HepG2 (cell line): ENCODE data around the gene OVOL2. TPM values are rescaled to one million over a fixed set of nuclear protein-coding genes. Genes with fewer than 3 reads are reported as not detected.

Source experiments
- AKAP8 ChIP-seq: sonication (generic); formaldehyde crosslinking; IDR thresholded peaks from 2 replicates; pipeline ENCODE4 v1.5.1; 2020; ENCODE audit warnings: mild to moderate bottlenecking, missing genetic modification reagents
- GTF3A ChIP-seq: sonication (generic); formaldehyde crosslinking; conservative IDR thresholded peaks from 2 replicates; pipeline ENCODE4 v1.4.0; 2020; ENCODE audit warnings: mild to moderate bottlenecking, missing genetic modification reagents
- KLF13 ChIP-seq: sonication (generic); formaldehyde crosslinking; IDR thresholded peaks from 2 replicates; pipeline ENCODE4 v1.4.0; 2020; ENCODE audit warnings: mild to moderate bottlenecking, missing genetic modification reagents
- MEIS2 ChIP-seq: sonication (generic); formaldehyde crosslinking; IDR thresholded peaks from 2 replicates; pipeline ENCODE4 v1.9.0; 2021; ENCODE audit warnings: mild to moderate bottlenecking, missing genetic modification reagents
- NFAT5 ChIP-seq: sonication (generic); formaldehyde crosslinking; IDR thresholded peaks from 2 replicates; pipeline ENCODE4 v1.4.0; 2020; ENCODE audit warnings: missing genetic modification reagents
- SALL2 ChIP-seq: sonication (generic); formaldehyde crosslinking; IDR thresholded peaks from 2 replicates; pipeline ENCODE4 v1.8.1; 2023; ENCODE audit warnings: mild to moderate bottlenecking, missing genetic modification reagents, inconsistent platforms
- SIX1 ChIP-seq: sonication (generic); formaldehyde crosslinking; IDR thresholded peaks from 2 replicates; pipeline ENCODE4 v1.4.0; 2020; ENCODE audit warnings: missing genetic modification reagents, borderline replicate concordance
- SOX5 ChIP-seq: IDR thresholded peaks from 2 replicates; pipeline ENCODE4 v1.6.1; 2016; ENCODE audit warnings: borderline replicate concordance
- ZEB1 ChIP-seq: IDR thresholded peaks from 2 replicates; pipeline ENCODE4 v1.6.1; 2012; ENCODE audit warnings: mild to moderate bottlenecking, low read depth, inconsistent platforms; ENCODE audit not compliant: insufficient replicate concordance
- ZKSCAN8 ChIP-seq: IDR thresholded peaks from 2 replicates; pipeline ENCODE4 v1.6.1; 2016; ENCODE audit warnings: borderline replicate concordance, missing genetic modification reagents, missing compliant biosample characterization
- ZNF280D ChIP-seq: sonication (generic); formaldehyde crosslinking; IDR thresholded peaks from 2 replicates; pipeline ENCODE4 v1.5.1; 2020; ENCODE audit warnings: mild to moderate bottlenecking, missing genetic modification reagents
- ZNF33B ChIP-seq: sonication (generic); formaldehyde crosslinking; IDR thresholded peaks from 2 replicates; pipeline ENCODE4 v1.5.1; 2020; ENCODE audit warnings: mild to moderate bottlenecking, missing genetic modification reagents
- ZNF501 ChIP-seq: sonication (generic); formaldehyde crosslinking; IDR thresholded peaks from 2 replicates; pipeline ENCODE4 v1.5.1; 2020; ENCODE audit warnings: mild to moderate bottlenecking, moderate library complexity, missing genetic modification reagents
- ZNF546 ChIP-seq: sonication (generic); formaldehyde crosslinking; conservative IDR thresholded peaks from 2 replicates; pipeline ENCODE4 v1.8.1; 2023; ENCODE audit warnings: mild to moderate bottlenecking, missing genetic modification reagents
- ZNF567 ChIP-seq: sonication (generic); formaldehyde crosslinking; IDR thresholded peaks from 2 replicates; pipeline ENCODE4 v1.8.1; 2023; ENCODE audit warnings: mild to moderate bottlenecking, missing genetic modification reagents, borderline replicate concordance
- ZNF619 ChIP-seq: sonication (generic); formaldehyde crosslinking; IDR thresholded peaks from 2 replicates; pipeline ENCODE4 v1.4.0; 2020; ENCODE audit warnings: mild to moderate bottlenecking, missing genetic modification reagents
- ZNF740 ChIP-seq: sonication (generic); formaldehyde crosslinking; IDR thresholded peaks from 2 replicates; pipeline ENCODE4 v1.4.0; 2020; ENCODE audit warnings: missing genetic modification reagents
- ZNF747 ChIP-seq: sonication (generic); formaldehyde crosslinking; IDR thresholded peaks from 2 replicates; pipeline ENCODE4 v1.8.1; 2023; ENCODE audit warnings: missing genetic modification reagents, mild to moderate bottlenecking, borderline replicate concordance
- ZNF75D ChIP-seq: sonication (generic); formaldehyde crosslinking; IDR thresholded peaks from 2 replicates; pipeline ENCODE4 v1.8.1; 2023; ENCODE audit warnings: missing genetic modification reagents, mild to moderate bottlenecking, borderline replicate concordance
- polyA plus RNA-seq, 8 experiments: library from polyadenylated mRNA; depleted of rRNA in 3 of 8; stranded (reverse) in 7 of 8; unstranded in 1 of 8; fragments of >200 nt; fragmentation: Illumina TruSeq in 4 of 8; extraction: Trizol in 4 of 8; gene quantifications; 2 replicates each; pipeline versions ENCODE4 v1.2.1 to v1.2.3, GENCODE V29; 2011 to 2016; ENCODE audit warnings: low read depth in 4 of 8, missing spikeins in 1 of 8, mixed read lengths in 1 of 8; ENCODE audit not compliant: insufficient read depth in 1 of 8
- total RNA-seq, 5 experiments: library from RNA; depleted of rRNA; stranded (reverse); fragments of >200 nt; fragmentation: Illumina TruSeq; extraction: Trizol; gene quantifications; 2 replicates each; pipeline ENCODE4 v1.2.3, GENCODE V29; 2016; ENCODE audit warnings: low read depth in 1 of 5
- TF ChIP-seq, protein P1 (sequence below): IDR thresholded peaks from 2 replicates; pipeline ENCODE4 v1.6.1; 2016; ENCODE audit warnings: mild to moderate bottlenecking, missing biosample characterization, missing genetic modification reagents

OVOL2 gene
- total and polyA plus RNA-seq, 2 of the 13 experiments (the other 11 are each of a cell fraction or from before 2014, with no cell fraction given) = 0.20 to 0.31 TPM

DNA sequence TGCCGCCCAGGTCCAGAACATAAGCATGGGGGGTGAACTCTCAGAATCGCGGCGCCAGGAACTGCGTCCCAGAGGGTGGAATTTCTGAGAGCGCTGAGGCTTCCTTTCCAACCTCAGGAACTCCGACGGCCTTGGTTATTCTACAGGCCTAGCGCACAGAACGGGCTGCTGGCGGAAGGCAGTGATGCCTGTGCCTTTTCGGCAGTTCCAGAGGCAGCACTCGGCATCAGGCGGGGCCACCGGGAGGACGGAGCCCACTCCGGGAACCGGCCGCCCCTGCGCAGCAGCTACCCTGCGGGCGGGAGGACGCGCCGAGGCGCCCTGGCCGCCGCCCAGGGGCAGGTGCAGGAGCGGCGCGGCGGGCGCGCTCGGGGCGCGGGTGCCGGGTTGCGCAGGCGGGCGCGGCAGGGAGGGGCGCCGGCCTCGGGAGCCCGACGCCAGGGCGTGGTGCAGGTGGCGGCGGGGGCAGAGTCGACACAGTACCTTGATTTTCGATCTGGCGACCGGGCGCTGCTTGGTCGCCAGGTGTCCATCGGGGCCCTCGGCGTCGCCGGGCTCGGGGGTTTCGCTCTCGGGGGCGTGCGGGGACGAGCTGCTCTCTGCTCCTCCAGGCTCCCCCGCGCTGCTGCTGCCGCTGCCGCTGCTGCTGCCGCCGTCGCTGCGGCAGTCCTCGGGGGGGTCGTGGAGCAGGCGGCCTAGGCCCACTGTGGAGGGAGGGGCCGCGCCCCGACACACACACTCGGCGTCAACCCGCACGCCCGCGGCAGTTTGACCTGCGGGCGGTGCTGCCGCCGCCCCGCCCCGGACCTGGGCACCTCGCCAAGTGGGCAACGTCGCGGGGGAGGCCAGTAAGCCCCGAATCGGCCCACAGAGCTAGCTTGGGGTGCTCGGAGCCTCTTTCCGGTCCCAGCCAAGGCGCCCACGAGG lies 1.3 kb downstream of the OVOL2 start (continued):
- TF ChIP-seq NFAT5 (CRISPR knock-in tag) (no peak), ZNF33B (no peak), GTF3A (no peak), ZKSCAN8 (CRISPR knock-in tag) (no peak), ZNF740 (CRISPR knock-in tag) (no peak), SOX5 (no peak), ZEB1 (no peak), SALL2 (CRISPR knock-in tag) (no peak), MEIS2 (CRISPR knock-in tag) (0 out of 2 replicates have a peak, but pooled peaks have one; percentile 48), ZNF747 (no peak), ZNF567 (CRISPR knock-in tag) (no peak), ZNF75D (CRISPR knock-in tag) (no peak), ZNF619 (CRISPR knock-in tag) (0 out of 2 replicates have a peak, but pooled peaks have one; percentile 40), ZNF546 (CRISPR knock-in tag) (no peak), KLF13 (CRISPR knock-in tag) (no peak), ZNF280D (CRISPR knock-in tag) (no peak), AKAP8 (peak; percentile 17; the same call in 1 of the 2 replicates), ZNF501 (CRISPR knock-in tag) (no peak), SIX1 (CRISPR knock-in tag) (no peak)
- TF ChIP-seq, protein P1, sequence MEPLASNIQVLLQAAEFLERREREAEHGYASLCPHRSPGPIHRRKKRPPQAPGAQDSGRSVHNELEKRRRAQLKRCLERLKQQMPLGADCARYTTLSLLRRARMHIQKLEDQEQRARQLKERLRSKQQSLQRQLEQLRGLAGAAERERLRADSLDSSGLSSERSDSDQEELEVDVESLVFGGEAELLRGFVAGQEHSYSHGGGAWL = peak; percentile 38; the same call in 1 of the 2 replicates
